GM21528 (cell line): ENCODE data around the gene TNIK.

ENCODE experiments used
- ATAC-seq: cut with Tn5 transposase; IDR thresholded peaks from one replicate; pipeline ENCODE4 v1.9.1; 2021; ENCODE audit warnings: mild to moderate bottlenecking, moderate library complexity; ENCODE audit not compliant: unreplicated experiment, low FRiP score

TNIK gene

GRCh38 chr3:171159024-171159821 lies 301.0 kb downstream of the TNIK start:
- no peak for ATAC-seq

GRCh38 chr3:171157980-171158379 lies 302.2 kb downstream of the TNIK start:
- no peak for ATAC-seq

- ATAC-seq = no peak
Measured at GRCh38 chr3:171157286-171157685, 302.9 kb downstream of the TNIK start.

- ATAC-seq = no peak
Measured at GRCh38 chr3:171156401-171157010, 303.7 kb downstream of the TNIK start.

GRCh38 chr3:171155122-171155700 lies 305.0 kb downstream of the TNIK start:
- no peak for ATAC-seq

GRCh38 chr3:171150945-171151344 lies 309.3 kb downstream of the TNIK start:
- no peak for ATAC-seq

GRCh38 chr3:171149526-171150116 lies 310.6 kb downstream of the TNIK start:
- no peak for ATAC-seq

- ATAC-seq = no peak
Measured at GRCh38 chr3:171145798-171146197, 314.4 kb downstream of the TNIK start.

GRCh38 chr3:171142985-171143384 lies 317.2 kb downstream of the TNIK start:
- no peak for ATAC-seq

GRCh38 chr3:171140246-171140645 lies 320.0 kb downstream of the TNIK start:
- no peak for ATAC-seq

- ATAC-seq = no peak
Measured at GRCh38 chr3:171138027-171138426, 322.2 kb downstream of the TNIK start.

GRCh38 chr3:171135549-171135948 lies 324.7 kb downstream of the TNIK start:
- no peak for ATAC-seq

- no peak for ATAC-seq
Measured at GRCh38 chr3:171133796-171134569, 326.2 kb downstream of the TNIK start.

- ATAC-seq = no peak
Measured at GRCh38 chr3:171133337-171133736, 326.9 kb downstream of the TNIK start.

- ATAC-seq = no peak
Measured at GRCh38 chr3:171132873-171133272, 327.3 kb downstream of the TNIK start.

- no peak for ATAC-seq
Measured at GRCh38 chr3:171129827-171130226, 330.4 kb downstream of the TNIK start.

- no peak for ATAC-seq
Measured at GRCh38 chr3:171127611-171128010, 332.6 kb downstream of the TNIK start.

- ATAC-seq = no peak
Measured at GRCh38 chr3:171126478-171127209, 333.6 kb downstream of the TNIK start.

GRCh38 chr3:171125010-171125409 lies 335.2 kb downstream of the TNIK start:
- ATAC-seq = no peak

- ATAC-seq = no peak
Measured at GRCh38 chr3:171123915-171124314, 336.3 kb downstream of the TNIK start.
